SIG-M5 (cell line): ENCODE data around the gene ANTXRL.
"Not testable (repeated sequence)": the region's sequence is repeated elsewhere in the genome, so short reads cannot be mapped to it uniquely, and the experiment has no call there.

Experiments
- DNase-seq: peaks from one replicate; lab custom pipeline; 2025; lab: John Stamatoyannopoulos, UW

Gene ANTXRL

DNA sequence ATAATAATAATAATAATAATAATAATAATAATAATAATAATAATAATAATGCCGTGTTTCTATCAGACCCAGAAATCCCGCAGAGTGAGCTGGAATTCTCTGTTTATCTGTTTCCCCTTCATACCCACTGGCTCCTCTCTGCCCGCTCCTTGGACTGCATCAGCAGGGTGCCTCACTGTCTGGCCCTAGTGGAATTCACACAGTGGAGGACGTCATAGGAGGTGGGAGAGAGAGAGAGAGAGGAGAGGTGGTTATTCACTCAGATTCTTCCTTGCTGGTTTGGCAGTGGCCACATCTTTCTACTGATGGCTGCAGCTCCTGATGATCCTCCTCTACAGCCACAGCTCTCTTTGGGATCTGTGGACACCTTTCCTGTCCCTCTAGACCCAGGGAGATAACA is 78.7 kb downstream of the ANTXRL start:
- not testable (repeated sequence) for DNase-seq

DNA sequence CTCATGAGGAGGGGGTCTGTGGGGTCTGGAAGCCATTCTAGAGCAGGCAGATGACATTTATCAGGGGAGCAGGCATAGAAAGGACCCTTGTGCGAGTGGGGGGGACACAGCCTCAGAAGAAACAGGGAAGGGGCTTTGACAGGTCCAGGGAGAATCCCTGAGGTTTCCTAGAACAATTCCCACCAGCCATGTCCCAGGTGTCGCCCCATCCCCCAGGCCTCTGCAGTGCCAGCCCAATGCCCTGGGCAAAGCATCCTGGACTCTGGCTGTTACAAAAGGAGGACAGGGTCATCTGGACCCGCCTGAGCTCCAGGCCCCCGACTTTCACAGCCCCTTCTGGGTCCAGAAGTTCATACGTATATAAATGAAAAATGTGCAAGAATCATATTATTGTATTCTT is 80.4 kb downstream of the ANTXRL start:
- DNase-seq = not testable (repeated sequence)

DNA sequence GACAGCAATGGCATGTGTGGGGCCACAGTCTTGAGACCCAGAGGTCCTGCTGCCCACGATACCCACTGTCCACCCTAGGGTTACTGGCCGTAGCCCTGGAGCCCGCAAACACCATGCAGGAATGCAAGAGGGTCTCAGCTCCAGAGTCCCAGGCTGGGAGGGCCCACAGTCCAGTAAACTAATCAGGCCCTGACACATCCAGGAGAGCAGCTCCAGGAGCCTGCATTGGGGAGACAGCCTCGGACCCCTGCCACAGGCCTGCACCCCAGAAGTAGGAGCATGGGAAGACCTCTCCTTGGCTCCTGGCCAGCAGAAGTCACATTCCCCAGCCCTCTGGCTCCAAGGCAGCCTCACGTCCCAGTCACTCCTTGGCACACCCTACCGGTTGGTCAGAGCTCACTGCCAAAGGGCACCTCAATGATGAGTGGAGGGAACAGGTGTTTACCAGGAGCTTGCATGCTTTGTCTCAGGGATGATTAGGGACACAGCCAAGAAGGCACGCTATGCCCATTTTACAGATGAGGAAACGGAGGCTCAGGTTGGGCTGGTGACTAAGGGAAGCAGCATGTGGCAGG is 81.0 kb downstream of the ANTXRL start:
- DNase-seq = not testable (repeated sequence)

DNA sequence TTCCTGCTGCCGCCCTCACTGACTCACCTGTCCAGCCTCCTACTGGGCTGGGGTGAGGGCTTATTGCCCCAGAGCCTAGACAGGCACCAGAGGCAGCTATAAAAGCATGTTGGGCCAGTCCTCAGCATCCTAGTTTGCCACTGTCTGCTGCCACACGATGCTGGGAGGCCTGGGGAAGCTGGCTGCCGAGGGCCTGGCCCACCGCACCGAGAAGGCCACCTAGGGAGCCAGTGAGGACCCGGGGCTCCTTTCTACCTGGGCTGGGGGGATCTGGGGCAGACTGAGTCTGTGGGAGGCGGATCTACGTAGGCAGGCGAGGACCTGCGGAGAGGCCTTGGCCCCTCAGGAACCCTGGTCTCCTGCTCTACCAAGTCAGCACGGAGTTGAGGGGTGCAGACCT is 82.2 kb downstream of the ANTXRL start:
- DNase-seq = not testable (repeated sequence)

DNA sequence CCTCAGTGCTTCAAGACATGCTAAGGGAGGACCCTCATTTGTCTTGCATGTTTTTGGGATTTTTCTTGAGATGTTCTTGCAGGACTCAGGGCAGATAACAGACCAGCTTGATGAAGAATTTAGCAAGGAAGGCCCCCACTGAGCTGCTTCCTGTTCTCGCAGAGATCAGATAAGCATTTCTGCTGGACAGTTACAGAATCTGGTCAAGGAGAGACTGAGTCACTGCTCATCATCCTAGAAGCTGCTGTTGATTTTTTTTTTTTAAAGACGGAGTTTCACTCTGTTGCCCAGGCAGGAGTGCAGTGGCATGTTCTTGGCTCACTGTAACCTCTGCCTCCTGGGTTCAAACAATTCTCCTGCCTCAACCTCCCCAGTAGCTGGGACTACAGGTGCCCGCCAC is 87.6 kb downstream of the ANTXRL start:
- not testable (repeated sequence) for DNase-seq

DNA sequence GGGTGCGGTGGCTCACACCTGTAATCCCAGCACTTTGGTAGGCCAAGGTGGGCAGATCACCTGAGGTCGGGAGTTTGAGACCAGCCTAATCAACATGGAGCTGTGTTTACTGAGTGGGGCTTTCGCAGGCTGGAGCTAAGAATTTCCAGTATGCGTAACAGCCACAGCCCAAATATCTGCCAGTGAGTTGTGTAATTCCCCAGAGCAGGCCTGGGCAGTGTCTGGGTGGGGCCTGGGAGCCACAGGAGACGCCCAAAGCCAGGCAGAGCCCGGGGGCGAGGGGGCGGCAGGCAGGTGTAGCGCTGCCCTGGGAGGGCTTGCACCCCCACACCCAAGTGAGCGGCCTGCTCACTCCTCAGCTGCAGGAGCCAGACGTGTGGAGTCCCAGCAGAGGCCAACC is 88.6 kb downstream of the ANTXRL start, which contains the start of gene ANXA8L1:
TSS of gene ANXA8L1 (plus strand) at position 371 of the 400 bp plus-strand sequence. CDS start 76 bp downstream, outside the sequence.
- not testable (repeated sequence) for DNase-seq

DNA sequence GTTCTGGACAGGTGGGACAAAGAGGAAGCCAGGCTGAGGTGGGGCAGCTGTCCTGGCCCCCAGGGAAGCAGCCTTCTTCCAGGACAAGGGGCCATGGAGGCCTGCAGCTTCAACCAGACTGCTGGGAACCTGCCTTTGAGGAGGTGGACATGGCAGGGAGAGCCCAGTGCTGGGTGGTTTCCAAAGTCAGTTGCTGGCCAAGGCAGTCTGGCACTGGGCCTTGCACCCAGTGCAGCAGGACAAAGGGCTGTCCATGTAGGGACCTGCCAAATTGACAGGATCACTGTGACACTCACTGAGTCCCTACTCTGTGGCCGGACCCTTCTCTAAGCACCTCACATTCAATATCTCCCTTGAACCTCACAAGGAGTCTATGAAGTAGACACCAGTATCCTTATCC is 90.2 kb downstream of the ANTXRL start:
- not testable (repeated sequence) for DNase-seq

DNA sequence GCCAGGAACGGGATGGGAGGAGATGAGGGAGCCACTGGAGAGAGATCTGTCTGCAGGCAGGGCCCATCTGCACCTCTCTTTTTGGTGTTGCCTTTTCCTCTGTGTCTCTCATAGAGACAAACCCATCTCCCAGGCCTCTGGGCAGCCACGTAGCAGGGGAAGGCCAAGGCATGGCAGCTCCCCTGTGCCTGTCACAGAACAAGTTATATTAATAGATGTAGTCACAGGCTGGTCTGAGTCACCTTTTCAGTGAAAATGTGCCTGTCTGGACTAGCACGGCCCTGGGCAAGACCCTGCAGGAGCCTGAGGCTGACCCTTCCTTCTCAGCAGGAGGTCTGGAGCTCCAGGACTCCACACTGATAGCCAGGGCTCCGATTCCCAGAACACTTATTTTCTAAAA is 90.9 kb downstream of the ANTXRL start:
- DNase-seq = not testable (repeated sequence)

DNA sequence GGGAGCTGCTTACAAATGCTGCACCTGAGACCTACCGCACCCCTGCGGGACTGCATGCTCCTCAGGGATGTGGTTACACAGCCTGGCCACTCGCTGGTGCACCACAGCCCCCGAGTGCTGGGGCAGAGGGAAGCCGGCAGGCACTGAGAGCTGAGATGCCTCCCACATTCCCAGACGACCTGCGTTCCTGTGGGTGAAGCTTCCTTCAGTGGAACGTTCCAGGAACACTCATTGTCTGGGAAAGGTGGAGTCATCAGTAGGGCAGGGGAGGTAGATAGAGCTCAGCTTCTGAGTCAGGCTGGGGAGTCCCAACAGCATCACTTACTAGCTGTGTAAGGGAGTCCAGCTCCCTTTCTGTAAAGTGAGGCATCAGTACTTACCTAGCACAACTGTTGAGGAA is 91.3 kb downstream of the ANTXRL start:
- not testable (repeated sequence) for DNase-seq

DNA sequence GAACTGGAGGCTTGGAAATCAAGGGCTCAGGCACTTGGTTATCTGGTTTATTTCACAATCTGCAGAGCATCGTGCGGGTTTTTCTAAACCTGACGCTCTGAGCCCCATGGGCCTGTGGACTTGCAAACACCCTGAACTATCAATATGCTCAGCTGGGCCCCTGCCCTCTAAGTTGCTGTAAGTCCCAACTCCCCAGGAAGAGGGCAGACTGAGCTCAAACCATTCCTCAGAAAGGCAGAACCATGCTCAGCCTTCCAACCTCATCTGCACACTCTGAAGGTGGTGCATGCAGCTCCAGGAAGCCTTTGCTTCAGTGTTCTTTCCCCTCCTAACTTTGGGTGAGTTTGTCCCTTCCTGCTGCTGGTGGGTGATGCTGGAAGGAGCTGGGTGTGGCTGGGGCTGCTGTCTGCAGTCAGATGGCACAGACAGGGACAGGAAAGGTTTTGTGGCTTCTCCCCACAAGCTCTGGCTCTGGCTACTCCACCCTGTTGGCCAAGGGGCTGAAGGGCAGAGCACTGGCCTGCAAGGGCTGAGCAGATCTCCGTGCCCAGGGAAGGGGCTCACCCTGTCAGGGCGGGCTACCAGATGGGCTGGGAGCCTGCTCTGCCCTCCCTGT is 92.5 kb downstream of the ANTXRL start:
- not testable (repeated sequence) for DNase-seq
